Vagina (tissue), 2 donors: ENCODE data around the gene ZBED1.

Source experiments
- CTCF ChIP-seq, 3 experiments: fragments of 450-650 bp in 2 of 3; fragments of 200-600 bp in 1 of 3; sonication (generic) in 1 of 3; IDR thresholded peaks; one replicate each; pipeline ENCODE4 v1.5.1; 2017 to 2019; ENCODE audit warnings: antibody characterized with exemption in 3 of 3, mild to moderate bottlenecking in 2 of 3, moderate library complexity in 2 of 3
- POLR2A ChIP-seq, 2 donors: fragments of 450-650 bp; IDR thresholded peaks; one replicate each; pipeline ENCODE4 v1.6.1; 2017; ENCODE audit warnings: antibody characterized with exemption in 2 of 2, mild to moderate bottlenecking in 2 of 2, moderate library complexity in 2 of 2

GRCh38 chrX:2474280-2474962 is 26.4 kb downstream of the ZBED1 start:
- TF ChIP-seq CTCF (IDR thresholded peaks at IDR 0.05) (no peak), POLR2A (IDR thresholded peaks at IDR 0.05) (no peak)
